HG03095 (cell line): ENCODE results near the gene ADAMTS12.

ENCODE experiments used
- ATAC-seq: cut with Tn5 transposase; IDR thresholded peaks from one replicate; pipeline ENCODE4 v1.9.1; 2021; ENCODE audit warnings: moderate library complexity; ENCODE audit not compliant: unreplicated experiment

ADAMTS12 gene

GRCh38 chr5:33807771-33808170 lies 84.0 kb downstream of the ADAMTS12 start:
- no peak for ATAC-seq

- ATAC-seq: no peak
These were observed 84.9 kb downstream of the ADAMTS12 start for GRCh38 chr5:33806738-33807442.

GRCh38 chr5:33801292-33801691 lies 90.5 kb downstream of the ADAMTS12 start:
- ATAC-seq: no peak

- ATAC-seq: no peak
These were observed 91.4 kb downstream of the ADAMTS12 start for GRCh38 chr5:33800241-33800950.

GRCh38 chr5:33795496-33795895 lies 96.3 kb downstream of the ADAMTS12 start:
- no peak for ATAC-seq

- ATAC-seq: no peak
These were observed 97.1 kb downstream of the ADAMTS12 start for GRCh38 chr5:33794550-33795181.

GRCh38 chr5:33793836-33794549 lies 97.8 kb downstream of the ADAMTS12 start:
- ATAC-seq: no peak

- ATAC-seq: no peak
These were observed 98.5 kb downstream of the ADAMTS12 start for GRCh38 chr5:33793276-33793675.

GRCh38 chr5:33792559-33792958 lies 99.2 kb downstream of the ADAMTS12 start:
- ATAC-seq: no peak

GRCh38 chr5:33789567-33789957 lies 102.2 kb downstream of the ADAMTS12 start:
- no peak for ATAC-seq

- ATAC-seq: no peak
These were observed 102.7 kb downstream of the ADAMTS12 start for GRCh38 chr5:33788922-33789566.

- no peak for ATAC-seq
These were observed 106.2 kb downstream of the ADAMTS12 start for GRCh38 chr5:33785571-33785970.

- ATAC-seq: no peak
These were observed 110.5 kb downstream of the ADAMTS12 start for GRCh38 chr5:33781286-33781685.

- ATAC-seq: no peak
These were observed 115.6 kb downstream of the ADAMTS12 start for GRCh38 chr5:33776151-33776660.

- no peak for ATAC-seq
These were observed 117.4 kb downstream of the ADAMTS12 start for GRCh38 chr5:33774341-33774740.

GRCh38 chr5:33772380-33772897 lies 119.4 kb downstream of the ADAMTS12 start:
- ATAC-seq: no peak

- no peak for ATAC-seq
These were observed 121.8 kb downstream of the ADAMTS12 start for GRCh38 chr5:33769968-33770367.

- no peak for ATAC-seq
These were observed 122.6 kb downstream of the ADAMTS12 start for GRCh38 chr5:33769196-33769595.

GRCh38 chr5:33766023-33766422 lies 125.8 kb downstream of the ADAMTS12 start:
- ATAC-seq: no peak

- ATAC-seq: no peak
These were observed 127.0 kb downstream of the ADAMTS12 start for GRCh38 chr5:33764786-33765185.
